Activated CD4-positive, alpha-beta T cell treated with anti-CD3 and anti-CD28 coated beads, Interleukin-2, amount 10 ng/mL, durations not matched to agents 7 days and 5 days (primary cell): ENCODE measurements around the gene CD40. TPM values are rescaled to one million over a fixed set of nuclear protein-coding genes. Genes with fewer than 3 reads are reported as not detected.
A peak's percentile ranks its signal among the peaks of the same experiment; 100 is the strongest.

Experiments
- CTCF ChIA-PET: fragments of 350-600 bp; sonication (Branson Sonifier 250); formaldehyde crosslinking; loops from one replicate; lab custom pipeline; 2021; ENCODE audit warnings: antibody characterized with exemption; lab: Charles Lee
- POLR2A ChIA-PET: fragments of 350-600 bp; sonication (Branson Sonifier 250); formaldehyde crosslinking; loops from one replicate; lab custom pipeline; 2021; ENCODE audit warnings: antibody characterized with exemption; lab: Charles Lee
- DNase-seq: peaks from one replicate; pipeline ENCODE4 v3.0.0-alpha.2; 2020
- H3K27ac Mint-ChIP-seq: one replicate; pipeline ENCODE4 v1.8.0; 2021; ENCODE audit warnings: mild to moderate bottlenecking, moderate library complexity, mixed read lengths
- H3K27me3 Mint-ChIP-seq: one replicate; pipeline ENCODE4 v1.8.0; 2021; ENCODE audit warnings: mixed read lengths
- H3K36me3 Mint-ChIP-seq: one replicate; pipeline ENCODE4 v1.8.0; 2021; ENCODE audit warnings: low read depth, mixed read lengths
- H3K4me1 Mint-ChIP-seq: one replicate; pipeline ENCODE4 v1.8.0; 2021; ENCODE audit warnings: mixed read lengths
- H3K4me3 Mint-ChIP-seq: one replicate; pipeline ENCODE4 v1.8.0; 2021; ENCODE audit warnings: mild to moderate bottlenecking, moderate library complexity, mixed read lengths
- H3K9me3 Mint-ChIP-seq: one replicate; pipeline ENCODE4 v1.8.0; 2021; ENCODE audit warnings: mixed read lengths
- total RNA-seq, 2 experiments: library from RNA; stranded (reverse); gene quantifications; one replicate each; pipeline ENCODE4 v1.2.3, GENCODE V29; 2021

The CD40 gene
- total RNA-seq, 2 experiments from 2014 or later = 1.1 to 1.5 TPM

DNA sequence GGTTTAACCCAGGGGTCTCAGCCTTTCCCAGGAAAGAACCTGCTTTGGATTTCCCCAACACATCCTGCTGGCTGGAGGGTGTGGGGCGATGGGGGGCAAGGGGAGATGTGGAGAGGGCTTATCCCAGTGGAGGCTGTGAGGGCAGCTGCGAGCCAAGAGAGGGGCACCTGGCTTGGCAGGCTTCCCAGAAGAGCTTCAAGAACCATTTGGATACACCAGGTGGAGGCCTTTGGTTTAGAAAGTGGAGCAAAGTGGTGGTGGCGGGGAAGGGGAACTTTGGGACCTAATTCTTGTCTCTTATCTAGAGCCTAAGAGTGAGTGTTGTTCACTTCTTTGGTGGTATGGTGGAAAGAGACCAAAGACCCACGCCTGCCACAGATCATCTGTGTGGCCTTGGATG lies 12.4 kb downstream of the CD40 start:
- Mint-ChIP-seq H3K36me3 (no peaks in the 10 kb centered on the region), H3K27ac (no peak overlapping the region), H3K4me1 (no peaks in the 10 kb centered on the region), H3K27me3 (peaks cover 29% of the 10 kb centered on the region), H3K9me3 (no peaks in the 10 kb centered on the region), H3K4me3 (no peak overlapping the region)
- no peak for DNase-seq
- CTCF ChIA-PET = no interaction called here
- POLR2A ChIA-PET = no interaction called here

DNA sequence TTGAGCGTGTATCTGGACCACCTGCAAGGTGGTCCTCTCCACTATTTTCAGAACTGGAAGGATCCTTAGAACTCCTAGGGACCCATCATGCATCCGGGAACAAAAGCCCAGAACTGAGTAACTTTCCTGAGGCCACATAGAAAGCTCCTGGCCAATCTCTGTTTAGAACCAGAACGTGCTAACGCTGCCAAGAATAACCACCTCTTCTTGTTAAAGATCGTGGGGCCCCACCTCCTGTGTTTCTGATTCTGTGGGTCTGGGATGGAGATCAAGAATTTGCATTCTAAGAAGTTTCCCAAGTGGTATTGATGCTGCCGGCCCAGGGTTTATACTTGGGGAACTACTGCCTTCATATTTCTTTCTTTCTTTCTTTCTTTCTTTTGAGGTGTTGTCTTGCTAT lies 13.3 kb downstream of the CD40 start:
- Mint-ChIP-seq H3K27me3 (peaks cover 33% of the 10 kb centered on the region), H3K4me1 (no peaks in the 10 kb centered on the region), H3K9me3 (no peaks in the 10 kb centered on the region), H3K36me3 (no peaks in the 10 kb centered on the region), H3K27ac (no peak overlapping the region), H3K4me3 (no peak overlapping the region)
- POLR2A ChIA-PET = no interaction called here
- CTCF ChIA-PET = interaction anchor here (0.5 kb wide), 1 partner anchor 201 kb away, joined by 3 read pairs; no protein-coding TSS in a partner anchor
- DNase-seq = no peak

DNA sequence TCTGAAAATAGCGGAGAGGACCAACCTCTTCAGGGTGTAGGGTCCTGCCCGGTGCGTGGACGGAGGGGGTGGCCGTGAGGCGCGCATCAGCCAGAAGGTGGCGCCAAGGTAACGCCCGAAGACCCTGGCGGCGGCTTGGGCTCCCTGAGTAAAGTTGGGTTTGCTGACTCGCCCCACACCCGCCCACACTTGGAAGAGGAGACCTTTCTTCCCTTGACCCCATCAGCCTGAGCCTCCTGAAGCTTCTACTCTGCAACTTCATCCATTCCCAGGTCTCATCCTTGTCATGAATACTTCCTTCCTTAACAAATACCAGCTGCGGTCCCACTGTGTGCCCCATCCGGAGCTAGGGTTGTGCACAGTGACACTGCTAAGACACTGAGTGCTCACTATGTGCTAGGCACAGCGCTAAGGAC lies 14.6 kb downstream of the CD40 start:
- Mint-ChIP-seq H3K27me3 (peaks cover 33% of the 10 kb centered on the region), H3K4me1 (no peaks in the 10 kb centered on the region), H3K36me3 (no peaks in the 10 kb centered on the region), H3K27ac (no peak overlapping the region), H3K9me3 (no peaks in the 10 kb centered on the region), H3K4me3 (no peak overlapping the region)
- peak; percentile 54 for DNase-seq
- ChIA-PET POLR2A (no interaction called here), CTCF (interaction anchor here (0.6 to 1.5 kb wide), 5 partner anchors 12 to 771 kb away, joined by 3 to 4 read pairs (median 3); no protein-coding TSS in a partner anchor)

DNA sequence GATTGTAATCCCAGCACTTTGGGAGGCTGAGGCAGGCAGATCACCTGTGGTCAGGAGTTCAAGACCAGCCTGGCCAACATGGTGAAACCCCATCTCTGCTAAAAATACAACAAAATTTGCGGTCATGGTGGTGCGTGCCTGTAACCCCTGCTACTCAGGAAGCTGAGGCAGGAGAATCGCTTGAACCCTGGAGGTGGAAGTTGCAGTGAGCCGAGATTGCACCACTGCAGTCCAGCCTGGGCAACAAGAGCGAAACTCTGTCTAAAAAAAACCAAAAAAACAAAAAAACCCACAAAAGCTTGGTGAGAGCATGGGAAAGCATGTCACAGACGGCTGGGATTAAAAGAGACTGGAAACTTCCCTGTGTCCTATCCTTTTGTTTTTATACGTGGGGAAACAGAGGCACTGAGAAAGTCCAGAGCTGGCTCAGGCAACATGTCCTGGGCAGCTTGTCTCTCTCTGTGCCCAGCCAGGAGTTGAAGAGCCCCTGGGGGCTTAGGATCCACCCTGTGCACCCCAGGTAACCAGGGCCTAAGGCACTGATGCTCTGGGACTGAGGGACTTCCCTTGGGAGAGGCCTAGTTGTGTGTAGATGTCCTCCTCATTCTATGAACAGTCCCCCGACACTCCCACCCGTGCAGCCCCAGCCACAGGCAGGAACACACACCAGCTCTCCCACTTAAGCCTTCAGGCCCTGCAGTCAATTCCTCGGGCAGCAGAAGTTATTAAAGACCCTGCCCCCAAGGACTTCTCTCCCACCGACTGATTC lies 16.0 kb downstream of the CD40 start:
- no peaks in the 10 kb centered on the region for H3K36me3 Mint-ChIP-seq
- CTCF ChIA-PET = no interaction called here

DNA sequence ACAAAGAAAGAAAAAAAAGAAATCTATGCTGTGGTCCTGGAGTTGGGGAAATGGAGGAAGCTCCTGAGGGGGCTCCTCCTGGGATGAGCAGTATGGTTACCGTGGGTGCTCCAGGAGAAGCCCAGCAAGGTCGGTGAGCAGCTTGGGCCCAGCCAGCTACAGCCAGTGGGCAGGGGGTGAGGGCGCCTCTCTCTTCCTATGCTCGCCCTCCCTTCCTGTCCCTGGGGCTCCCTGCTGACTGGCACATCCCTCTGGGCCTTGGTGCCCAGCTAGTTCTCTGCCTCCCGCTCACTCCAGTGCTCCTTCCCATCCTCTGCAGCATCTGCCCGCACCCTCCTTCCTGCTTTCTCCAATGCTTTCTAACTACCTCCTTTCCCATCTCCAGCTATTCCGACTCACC lies 16.6 kb downstream of the CD40 start:
- no peaks in the 10 kb centered on the region for H3K36me3 Mint-ChIP-seq
- CTCF ChIA-PET = no interaction called here

More for the DNA sequence above, 16.0 kb downstream of the CD40 start:
- Mint-ChIP-seq H3K27me3 (peaks cover 29% of the 10 kb centered on the region), H3K4me1 (no peaks in the 10 kb centered on the region), H3K9me3 (no peaks in the 10 kb centered on the region), H3K27ac (no peak overlapping the region), H3K4me3 (no peak overlapping the region)
- DNase-seq = no peak
- POLR2A ChIA-PET = no interaction called here

DNA sequence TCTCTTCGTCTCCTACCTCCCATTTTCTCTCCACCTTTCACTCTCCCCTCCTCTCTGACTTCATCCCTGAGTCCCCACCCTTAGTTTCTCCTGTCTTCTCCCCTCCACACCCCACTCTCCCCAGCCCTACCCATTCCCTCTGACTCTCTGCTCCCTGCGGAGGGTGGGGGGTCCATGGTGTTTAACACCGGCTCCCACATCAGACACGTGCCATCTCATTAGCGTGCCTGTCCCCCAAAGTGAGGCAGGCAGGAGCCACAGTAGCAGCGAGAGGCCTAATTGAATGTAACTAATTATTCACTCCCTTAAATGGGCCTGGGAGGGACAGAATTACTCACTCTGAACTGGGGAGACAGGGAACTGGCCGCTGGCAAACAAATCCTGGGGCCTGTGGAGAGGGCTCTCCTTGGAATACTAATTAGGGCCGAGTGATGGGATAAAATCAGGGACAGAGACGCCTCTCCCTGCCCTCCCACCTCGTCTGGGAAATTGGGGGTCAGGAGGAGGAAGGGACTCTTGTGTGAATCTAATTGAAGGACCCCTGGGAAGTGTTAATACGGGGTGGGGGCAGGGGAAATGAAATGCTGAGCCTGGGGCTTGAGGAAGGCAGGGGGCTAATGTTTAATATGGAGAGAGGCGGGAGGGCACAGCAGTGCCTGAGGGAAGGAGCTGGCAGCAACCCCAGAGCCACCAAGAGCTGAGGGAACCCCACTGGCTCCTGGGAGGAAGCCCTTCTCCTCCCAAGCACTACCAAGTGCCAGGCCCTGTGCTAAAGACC lies 17.9 kb downstream of the CD40 start:
- DNase-seq = no peak
- CTCF ChIA-PET = interaction anchor here (0.6 to 0.7 kb wide), 2 partner anchors 14 to 64 kb away, joined by 3 to 4 read pairs; no protein-coding TSS in a partner anchor
- POLR2A ChIA-PET = no interaction called here
- Mint-ChIP-seq H3K9me3 (no peaks in the 10 kb centered on the region), H3K27ac (no peak overlapping the region), H3K36me3 (no peaks in the 10 kb centered on the region), H3K4me1 (no peaks in the 10 kb centered on the region), H3K4me3 (no peak overlapping the region), H3K27me3 (peaks cover 16% of the 10 kb centered on the region)

More for the DNA sequence above, 16.6 kb downstream of the CD40 start:
- Mint-ChIP-seq H3K9me3 (no peaks in the 10 kb centered on the region), H3K4me1 (no peaks in the 10 kb centered on the region), H3K27me3 (peaks cover 26% of the 10 kb centered on the region), H3K4me3 (no peak overlapping the region), H3K27ac (no peak overlapping the region)
- POLR2A ChIA-PET = no interaction called here
- DNase-seq = no peak

DNA sequence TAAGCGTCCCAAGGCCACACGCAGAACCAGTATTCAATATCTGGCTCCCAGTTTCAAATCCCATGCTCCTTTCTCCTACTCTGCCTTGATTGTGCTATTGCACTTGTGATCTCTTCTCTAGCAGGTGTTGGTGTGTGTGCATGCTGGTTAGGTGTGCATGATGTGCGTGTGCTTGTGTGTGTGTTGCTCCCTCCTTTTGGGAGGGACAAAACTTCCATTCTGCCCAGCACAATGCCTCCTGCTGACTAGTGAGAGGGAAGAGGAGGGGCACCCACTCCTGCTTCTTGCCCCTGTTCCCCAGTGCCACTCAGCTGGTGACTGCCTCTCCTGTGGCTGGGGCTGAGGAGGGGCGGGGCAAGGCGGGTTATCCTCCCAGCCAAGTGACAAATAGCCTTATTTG lies 19.7 kb downstream of the CD40 start:
- no peak for DNase-seq
- H3K36me3 Mint-ChIP-seq = no peaks in the 10 kb centered on the region
- peaks cover 16% of the 10 kb centered on the region for H3K27me3 Mint-ChIP-seq
- H3K9me3 Mint-ChIP-seq = no peaks in the 10 kb centered on the region
- no peaks in the 10 kb centered on the region for H3K4me1 Mint-ChIP-seq
- POLR2A ChIA-PET = no interaction called here
- CTCF ChIA-PET = no interaction called here
- no peak overlapping the region for H3K27ac Mint-ChIP-seq
- no peak overlapping the region for H3K4me3 Mint-ChIP-seq

DNA sequence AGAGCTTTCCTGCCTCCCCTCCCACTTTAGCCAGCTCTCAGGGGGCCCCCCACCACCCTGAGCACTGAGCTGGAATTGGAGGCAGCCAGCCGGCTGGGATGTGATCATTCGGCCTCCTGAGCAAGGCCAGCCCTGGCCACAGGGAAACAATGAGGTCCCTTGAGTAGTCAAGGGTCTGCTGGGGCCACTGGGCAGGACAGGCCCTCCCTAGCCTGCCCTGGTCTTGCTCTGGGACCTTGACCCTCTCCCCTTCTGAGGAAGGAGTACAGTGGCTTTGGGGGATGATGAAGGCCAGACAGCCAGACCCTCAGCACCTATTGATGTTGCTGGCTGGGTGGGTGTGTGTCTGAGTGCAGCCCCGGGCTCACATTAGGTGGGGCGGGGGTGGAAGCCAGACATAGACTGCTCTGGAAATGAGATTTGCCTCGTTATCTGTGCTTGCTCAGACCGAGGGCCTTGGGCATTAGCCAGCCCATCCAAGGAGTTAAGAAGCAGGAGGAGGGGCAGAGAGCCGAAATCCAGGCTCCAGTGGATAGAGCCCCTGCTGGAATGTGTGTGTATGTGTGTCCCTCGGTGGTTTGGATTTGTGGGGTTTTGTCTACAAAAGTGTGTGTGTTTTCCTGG lies 21.3 kb downstream of the CD40 start:
- H3K27ac Mint-ChIP-seq = no peak overlapping the region
- H3K4me3 Mint-ChIP-seq = no peak overlapping the region
- POLR2A ChIA-PET = no interaction called here
- DNase-seq = no peak
- H3K9me3 Mint-ChIP-seq = no peaks in the 10 kb centered on the region
- H3K36me3 Mint-ChIP-seq = no peaks in the 10 kb centered on the region
- H3K27me3 Mint-ChIP-seq = peaks cover 21% of the 10 kb centered on the region
- no peaks in the 10 kb centered on the region for H3K4me1 Mint-ChIP-seq
- CTCF ChIA-PET = no interaction called here

DNA sequence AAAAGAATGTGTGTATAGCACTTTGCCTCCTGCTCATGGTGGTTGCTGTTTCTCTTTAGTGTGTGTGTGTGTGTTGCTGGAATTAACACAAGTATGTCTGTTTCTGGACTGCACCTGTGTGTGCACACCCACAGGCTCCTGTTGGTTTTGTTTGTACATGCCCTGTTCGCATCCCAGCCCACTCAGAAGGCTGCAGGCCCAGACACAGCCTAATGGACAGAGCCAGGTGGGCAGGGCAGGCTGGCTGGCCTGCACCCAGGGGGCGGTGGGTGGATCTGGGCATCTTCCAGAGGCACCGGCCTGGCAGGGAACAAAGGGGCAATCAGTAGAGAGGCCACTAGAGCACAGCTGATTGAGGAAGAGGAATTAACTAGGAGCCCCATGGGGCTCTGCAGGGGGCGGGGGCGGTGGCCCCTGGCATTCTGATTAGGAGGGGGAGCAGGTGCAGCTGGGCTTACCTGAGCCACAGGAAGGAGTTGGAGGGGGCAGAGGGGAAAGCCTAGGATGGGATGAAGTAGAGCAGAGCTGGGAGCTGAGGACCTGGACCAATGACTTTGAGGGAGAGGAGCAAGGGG lies 21.9 kb downstream of the CD40 start:
- Mint-ChIP-seq H3K27me3 (peaks cover 21% of the 10 kb centered on the region), H3K27ac (no peak overlapping the region), H3K4me3 (no peak overlapping the region), H3K9me3 (no peaks in the 10 kb centered on the region), H3K4me1 (no peaks in the 10 kb centered on the region), H3K36me3 (no peaks in the 10 kb centered on the region)
- no peak for DNase-seq
- ChIA-PET CTCF (no interaction called here), POLR2A (no interaction called here)

DNA sequence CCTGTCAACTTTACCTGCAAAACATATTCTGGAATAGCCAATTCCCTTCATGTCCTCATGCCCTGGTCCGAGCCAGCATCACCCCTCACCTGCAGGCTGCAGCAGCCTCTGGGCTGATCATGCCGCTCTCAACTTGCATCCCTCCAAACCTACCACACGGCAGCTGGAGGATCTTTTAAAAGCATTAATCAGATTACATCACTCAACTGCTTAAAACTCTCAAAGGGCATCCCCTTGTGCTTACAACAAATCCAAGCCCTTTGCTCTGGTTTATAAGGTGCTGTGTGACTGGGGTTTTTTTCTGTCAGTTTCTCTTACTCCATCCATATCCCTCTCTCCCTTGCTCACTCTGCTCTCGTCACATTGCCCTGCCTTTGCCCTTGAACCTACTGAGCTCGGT lies 24.0 kb downstream of the CD40 start:
- CTCF ChIA-PET = no interaction called here
- Mint-ChIP-seq H3K27ac (no peak overlapping the region), H3K36me3 (no peaks in the 10 kb centered on the region), H3K4me1 (no peaks in the 10 kb centered on the region), H3K9me3 (no peaks in the 10 kb centered on the region), H3K27me3 (peaks cover 17% of the 10 kb centered on the region), H3K4me3 (no peak overlapping the region)
- POLR2A ChIA-PET = no interaction called here
- no peak for DNase-seq

DNA sequence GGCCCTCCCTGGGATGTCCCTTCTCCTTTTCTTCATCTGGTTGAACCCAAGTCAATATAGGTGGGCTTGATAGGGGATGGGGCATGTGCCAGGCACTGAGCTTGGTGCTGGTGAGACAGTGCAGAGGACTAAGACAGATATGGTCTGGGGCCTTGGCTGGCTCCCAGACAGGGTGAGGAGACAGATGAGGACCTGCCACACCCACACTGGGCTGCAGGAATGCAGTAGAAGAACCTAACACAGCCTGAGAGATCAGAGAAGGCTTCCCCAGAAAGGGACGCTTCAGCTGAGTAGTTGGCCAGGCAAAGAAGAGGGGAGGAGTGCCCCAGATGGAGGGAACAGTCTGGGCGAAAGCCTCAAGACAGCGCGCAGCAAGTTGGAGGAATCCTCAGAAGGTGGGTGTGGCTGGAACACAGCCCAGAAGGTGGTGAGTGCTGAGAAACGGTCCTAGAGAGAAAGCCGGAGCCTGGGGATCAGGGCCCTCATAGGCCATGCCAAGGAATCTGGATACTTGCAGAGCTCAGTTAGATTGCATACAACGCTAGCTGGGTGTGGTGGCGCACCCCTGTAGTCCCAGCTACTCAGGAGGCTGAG lies 26.4 kb downstream of the CD40 start:
- POLR2A ChIA-PET = no interaction called here
- H3K4me3 Mint-ChIP-seq = no peak overlapping the region

DNA sequence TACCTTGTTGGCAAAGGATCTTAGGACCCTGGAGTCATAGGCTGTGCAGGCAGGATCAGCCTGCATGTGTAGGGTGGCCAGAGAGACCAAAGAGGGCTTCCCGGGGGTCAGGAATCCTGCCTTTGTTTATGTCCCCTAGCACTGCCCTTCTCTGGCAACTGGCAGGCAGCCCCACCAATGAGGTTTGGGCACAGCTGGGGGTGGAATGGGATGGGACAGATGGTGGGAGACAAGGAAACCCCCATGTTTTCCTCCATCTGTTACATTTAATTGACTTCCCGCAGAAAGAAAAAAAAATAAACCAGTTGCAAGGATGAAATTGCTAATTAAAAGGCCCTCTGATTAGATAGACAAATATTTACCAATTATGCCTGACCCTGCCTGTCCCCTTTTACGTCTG lies 27.6 kb downstream of the CD40 start:
- no peaks in the 10 kb centered on the region for H3K36me3 Mint-ChIP-seq
- ChIA-PET POLR2A (no interaction called here), CTCF (interaction anchor here (1.0 kb wide), 1 partner anchor 1749 kb away, joined by 3 read pairs; no protein-coding TSS in a partner anchor)
- H3K4me3 Mint-ChIP-seq = no peak overlapping the region
- no peak for DNase-seq
- H3K9me3 Mint-ChIP-seq = no peaks in the 10 kb centered on the region
- H3K27me3 Mint-ChIP-seq = peaks cover 17% of the 10 kb centered on the region
- no peak overlapping the region for H3K27ac Mint-ChIP-seq
- no peaks in the 10 kb centered on the region for H3K4me1 Mint-ChIP-seq

More for the DNA sequence above, 26.4 kb downstream of the CD40 start:
- no peaks in the 10 kb centered on the region for H3K4me1 Mint-ChIP-seq
- no peaks in the 10 kb centered on the region for H3K9me3 Mint-ChIP-seq
- DNase-seq = no peak
- peaks cover 17% of the 10 kb centered on the region for H3K27me3 Mint-ChIP-seq
- CTCF ChIA-PET = interaction anchor here (0.6 kb wide), 1 partner anchor 267 kb away, joined by 3 read pairs; no protein-coding TSS in a partner anchor
- no peaks in the 10 kb centered on the region for H3K36me3 Mint-ChIP-seq
- no peak overlapping the region for H3K27ac Mint-ChIP-seq
